Islet precursor cell (in vitro differentiated cells): ENCODE measurements around the gene SPRED1.

Source experiments
- DNase-seq: peaks from one replicate; pipeline ENCODE4 v3.0.0-alpha.2; 2018

Gene SPRED1

DNA sequence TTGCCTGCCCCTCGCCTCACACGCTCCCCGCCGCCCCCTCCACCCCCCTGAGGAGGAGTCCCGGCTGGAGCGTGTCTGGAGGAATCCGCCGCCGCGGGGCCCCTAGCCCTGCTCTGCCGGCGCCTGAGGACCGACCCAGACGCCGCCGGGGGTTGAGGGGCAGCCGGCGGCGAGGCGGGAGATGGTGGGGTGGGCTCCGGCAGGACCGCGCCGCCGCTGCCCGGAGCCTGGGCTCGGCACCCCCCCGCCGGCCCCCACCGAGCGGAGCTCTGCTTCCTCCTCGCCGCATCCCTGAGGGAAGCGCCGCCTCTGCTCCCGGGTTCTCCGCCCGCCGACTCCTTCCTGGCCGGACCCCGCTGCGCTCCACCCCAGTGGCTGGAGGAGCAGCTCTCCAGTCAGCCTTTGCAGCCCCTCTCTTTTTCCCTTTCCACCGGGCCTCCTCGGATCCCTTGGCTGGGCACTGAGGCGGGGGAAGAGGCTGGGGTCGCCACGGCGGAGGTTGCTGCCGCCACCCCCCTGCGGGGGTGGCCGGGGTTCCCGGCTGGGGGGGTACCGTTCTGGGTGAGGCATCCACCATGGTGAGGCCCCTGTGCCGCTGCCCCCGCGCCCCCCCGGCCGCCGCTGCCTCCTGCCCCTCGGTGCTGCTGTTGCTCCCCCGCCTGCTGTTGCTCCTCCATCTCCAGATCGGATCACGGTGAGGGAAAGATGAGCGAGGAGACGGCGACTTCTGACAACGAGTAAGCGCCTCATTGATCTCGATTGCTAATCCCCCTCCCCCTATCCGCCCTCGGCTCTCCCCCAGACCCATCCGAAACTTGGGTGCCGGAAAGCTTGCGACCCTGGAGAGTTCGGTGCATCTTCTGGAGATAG, at the start of gene SPRED1:
SPRED1 (plus strand) TSS at position 356 of the 870 bp plus-strand sequence; CDS start at position 706, 350 bp downstream.
- DNase-seq, result peak; percentile 80

DNA sequence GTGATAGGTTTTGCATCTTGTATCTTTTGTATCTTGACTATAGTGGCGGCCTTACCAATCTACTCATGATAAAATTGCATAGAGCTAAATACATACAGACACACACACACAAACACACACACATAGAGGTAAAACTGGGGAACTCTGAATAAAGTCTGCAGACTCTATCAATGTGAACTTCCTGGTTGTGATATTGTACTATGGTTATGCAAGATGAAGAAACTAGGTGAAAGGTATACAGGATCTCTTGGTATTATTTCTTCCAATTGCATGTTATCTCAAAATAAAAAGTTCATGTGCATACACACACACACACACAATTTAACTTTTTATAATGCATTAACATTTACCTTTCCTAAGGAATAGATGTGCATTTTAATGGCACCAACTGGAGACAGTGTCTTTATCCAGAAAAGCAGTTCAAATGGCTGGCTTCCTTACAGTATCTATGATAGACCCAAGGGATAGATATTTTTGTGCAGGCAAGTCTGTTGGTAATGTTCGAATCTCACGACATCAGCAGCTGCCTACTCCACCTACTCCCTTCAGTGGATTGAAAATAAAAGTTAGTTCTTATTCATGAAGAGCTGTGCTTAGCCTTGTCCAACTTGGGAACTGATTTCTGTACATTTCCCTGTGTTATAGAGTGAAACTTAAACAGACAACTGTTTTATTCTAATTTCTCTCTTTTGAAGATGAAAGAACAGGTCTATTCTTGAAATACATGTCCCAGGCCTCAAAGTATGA, 46.9 kb upstream of the SPRED1 start:
- DNase-seq, result no peak

DNA sequence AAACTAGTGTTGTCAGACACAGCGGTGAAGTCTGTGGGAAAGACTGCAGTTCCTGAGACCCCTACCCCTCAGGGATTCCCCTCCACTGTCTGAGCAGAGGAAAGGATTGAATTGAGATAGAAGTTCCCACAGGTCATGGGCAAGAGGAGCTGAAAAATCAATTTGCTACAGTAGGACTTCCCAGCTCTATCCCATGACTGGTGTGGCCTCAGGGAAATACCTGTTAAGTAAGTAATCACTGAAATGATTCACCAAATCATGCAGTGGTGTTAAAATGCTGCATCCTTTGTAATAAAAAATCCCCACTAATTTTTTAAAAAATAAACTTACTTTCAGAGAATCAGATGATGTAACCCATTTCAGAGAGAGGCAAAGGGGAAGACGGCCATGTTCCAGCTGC, 45.0 kb upstream of the SPRED1 start:
- no peak for DNase-seq

DNA sequence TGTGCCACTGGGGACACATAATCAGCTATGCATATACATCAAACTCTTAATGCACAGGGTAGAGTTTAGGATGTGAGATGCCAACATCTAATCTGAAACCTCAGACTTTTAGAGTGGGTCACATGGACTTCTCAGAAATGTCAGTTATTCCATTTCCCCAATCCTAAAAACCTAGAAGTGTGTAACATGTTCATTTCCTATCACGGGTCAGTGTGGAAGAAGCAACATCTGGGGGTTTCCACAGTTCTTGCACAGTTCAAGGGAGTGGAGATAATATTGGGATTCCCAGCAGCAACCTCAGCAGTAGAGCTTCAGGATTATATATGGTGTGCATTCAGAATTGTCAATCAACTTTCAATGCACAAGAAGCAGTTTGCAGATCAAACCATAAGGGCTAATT, 44.4 kb upstream of the SPRED1 start:
- no peak for DNase-seq

DNA sequence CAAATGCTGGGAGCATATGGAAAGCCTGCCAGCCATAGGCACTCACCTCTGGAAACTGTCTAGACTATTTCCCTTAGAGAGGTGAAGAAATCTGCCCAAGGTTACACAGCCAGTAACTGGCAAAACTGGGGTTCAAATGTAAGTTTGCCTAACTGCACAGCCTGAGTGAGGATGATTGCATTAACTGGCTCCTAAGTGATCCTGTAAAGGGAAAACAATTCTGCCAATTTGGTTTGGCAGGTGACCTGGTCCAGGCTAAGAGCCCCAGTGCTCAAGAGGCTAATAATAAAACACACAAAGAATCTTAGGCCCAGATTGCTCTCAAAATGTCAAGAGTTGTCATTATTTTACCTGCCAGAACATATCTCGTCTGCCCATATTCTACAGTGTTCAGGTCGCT, 43.9 kb upstream of the SPRED1 start:
- DNase-seq, result no peak

DNA sequence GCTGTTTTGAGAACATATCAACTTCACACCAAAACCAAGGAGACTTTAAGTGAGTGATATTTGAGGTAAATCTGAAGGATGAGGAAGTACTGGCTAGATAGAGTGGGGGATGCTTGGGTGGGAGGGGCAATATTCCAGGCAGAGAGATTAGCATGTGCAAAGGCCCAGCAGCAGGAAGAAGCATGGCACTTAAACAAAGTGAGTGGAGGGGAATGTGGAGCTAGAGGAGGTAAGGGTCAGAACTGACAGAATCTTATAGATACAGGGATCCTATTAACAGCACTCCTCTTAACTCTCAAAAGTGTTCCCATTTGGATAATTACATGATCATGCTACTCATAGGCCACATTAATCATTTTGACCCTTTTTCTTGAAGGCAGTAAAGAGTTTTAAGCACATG, 41.4 kb upstream of the SPRED1 start:
- DNase-seq, result no peak

DNA sequence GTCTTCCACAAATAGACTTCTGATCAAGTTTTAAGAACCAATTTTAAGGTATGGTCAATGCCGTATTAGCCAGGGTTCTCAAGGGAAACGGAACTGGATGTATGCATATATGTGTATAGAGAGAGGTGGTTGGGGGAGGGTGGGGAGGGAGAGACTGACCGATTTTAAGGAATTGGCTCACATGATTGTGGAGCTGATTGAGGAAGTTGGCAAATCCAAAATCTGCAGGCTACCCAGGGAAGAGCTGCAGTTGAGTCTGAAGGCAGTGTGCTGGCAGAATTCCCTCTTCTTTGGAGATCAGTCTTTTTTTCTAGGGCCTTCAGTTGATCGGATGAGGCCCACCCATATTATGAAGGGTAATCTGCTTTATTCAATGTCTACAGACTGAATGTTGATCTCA, 40.8 kb upstream of the SPRED1 start:
- DNase-seq, result no peak

DNA sequence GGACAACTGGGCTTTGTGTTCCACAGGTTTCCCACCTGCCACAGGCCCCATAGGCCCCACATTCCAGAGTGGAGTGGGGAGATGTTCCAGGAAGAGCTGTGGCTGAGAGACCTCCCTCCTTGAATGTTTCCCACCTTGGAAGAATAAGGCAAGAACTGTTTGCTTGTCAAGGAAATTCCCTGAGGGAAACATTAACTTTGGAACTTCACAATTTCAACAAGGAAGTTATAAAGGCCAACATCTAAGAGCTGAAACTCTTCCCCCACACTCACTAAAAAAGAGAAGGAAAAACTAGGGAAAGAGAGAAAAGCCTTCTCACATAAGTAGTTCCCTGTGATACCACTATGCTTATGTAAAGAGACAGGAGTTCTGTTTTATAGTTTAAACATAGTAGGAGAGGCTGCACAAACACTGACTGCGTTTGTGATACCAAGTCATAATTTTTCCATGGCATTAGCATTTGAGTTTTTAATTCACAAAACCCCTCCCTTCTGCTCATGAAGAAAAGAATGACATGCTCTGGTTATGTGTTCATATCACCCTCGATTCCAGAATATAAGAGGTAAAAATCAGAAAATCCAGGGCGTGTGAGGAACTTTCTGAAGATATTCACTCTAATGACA, 39.8 kb upstream of the SPRED1 start:
- DNase-seq, result no peak

DNA sequence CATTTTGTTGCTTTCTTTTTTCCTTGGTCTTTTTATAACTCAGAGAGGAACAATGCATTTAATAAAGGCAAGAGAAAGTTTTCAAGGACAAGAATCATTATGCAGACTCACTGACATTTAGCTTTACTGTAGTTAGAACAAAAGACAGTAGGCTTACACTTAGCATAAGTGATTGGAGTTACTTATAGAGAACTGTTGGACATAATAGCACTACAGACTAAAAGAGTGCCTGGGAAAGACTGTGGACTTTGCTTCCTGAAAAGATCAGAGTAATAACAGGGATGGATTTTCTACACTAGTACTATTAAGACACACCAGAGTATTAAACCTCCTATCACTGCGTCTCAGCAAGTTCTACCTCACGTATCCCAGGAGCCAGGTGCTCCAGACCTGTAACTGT, 39.3 kb upstream of the SPRED1 start:
- DNase-seq, result no peak

DNA sequence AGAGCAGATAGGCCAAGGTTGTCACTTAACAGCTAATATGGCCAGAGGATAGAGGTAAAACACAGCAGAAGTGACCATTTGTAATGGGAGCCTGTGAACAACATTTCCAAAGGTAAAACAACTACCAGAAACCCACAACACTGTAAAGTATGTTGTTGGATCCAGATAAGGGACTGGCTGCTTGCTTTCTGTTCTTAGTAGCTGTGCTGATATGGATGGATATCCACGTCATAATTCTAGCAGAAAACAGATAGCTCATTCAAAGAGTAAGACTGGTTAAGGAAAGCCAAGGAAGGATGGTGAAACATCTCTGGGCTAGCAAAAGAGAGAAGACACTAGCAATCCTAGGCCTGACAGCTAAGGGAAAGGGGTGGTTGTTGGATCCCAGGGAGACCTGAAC, 36.9 kb upstream of the SPRED1 start:
- DNase-seq, result no peak

DNA sequence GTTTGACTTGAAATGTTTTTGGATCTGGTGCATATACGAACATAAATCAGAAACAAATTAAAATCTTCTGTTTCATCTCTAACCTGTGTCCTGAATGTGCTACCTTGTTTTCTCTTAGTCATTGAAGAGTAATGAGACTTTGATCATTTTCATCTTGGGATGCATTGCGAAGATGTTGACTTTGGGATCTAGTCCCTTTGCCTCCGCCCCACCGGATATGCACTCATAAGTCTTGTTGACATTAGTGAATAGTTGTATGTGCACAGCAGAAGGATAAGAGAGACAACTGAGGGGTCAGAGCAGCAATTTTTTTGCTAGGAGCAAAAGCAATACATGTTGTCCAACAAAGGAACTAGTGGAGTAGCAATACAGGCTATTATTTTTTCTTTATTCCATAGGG, 35.9 kb upstream of the SPRED1 start:
- no peak for DNase-seq

DNA sequence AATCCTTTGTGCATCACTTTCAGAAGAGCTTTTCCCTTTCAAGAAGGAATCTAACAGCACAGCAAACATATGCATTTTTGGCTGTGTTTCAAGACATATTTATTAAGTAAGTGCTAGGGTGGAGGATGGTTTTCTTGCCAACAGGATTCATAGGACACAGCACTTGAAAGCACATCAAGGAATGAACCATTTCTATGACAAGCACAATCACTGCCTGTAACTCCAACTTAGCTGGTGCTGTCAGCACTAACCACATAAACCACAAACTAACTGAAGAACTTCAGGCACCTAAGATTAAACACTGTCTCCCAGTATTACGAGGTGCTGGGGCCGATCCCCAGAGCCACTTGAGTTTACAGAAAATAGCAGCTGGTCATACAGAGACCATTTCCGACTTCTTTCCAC, 35.4 kb upstream of the SPRED1 start:
- peak; percentile 76 for DNase-seq

DNA sequence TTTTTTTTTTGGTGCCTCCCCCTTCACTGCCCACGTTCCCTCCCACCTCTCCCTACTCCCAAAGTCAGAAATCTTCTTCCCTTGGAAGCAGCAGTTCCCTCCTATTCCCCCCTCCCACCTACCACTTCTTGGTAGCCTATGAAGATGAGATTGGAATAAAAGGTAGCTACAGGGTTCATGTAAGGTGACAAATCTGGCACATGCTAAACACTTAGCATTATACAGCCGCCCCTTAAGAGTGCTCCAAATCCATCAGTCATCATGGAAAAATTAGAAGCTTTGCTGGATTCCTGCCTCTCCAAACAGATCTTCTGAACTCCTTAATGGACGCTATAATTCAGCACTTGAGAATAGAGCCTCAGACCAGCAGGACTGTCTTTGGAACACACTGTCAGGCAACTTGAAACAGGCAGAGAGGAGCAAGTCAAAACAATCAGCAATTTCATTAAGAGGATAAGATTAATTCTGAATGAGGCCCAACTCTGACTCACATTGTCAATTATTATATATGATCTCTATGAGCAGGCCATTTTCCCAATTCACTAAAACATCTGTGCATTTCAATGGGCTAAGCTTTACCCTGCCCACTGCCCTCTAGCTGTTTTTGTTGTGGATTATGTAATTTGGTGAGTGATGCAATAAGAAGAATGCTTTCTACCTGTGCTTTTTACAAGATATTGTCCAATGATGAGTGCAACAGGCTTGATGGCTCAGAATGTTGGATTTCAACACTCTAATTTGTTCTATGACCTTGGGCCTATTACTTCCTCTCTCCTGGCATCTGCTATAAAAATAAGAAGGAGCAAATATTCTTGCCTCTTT, 34.6 kb upstream of the SPRED1 start:
- no peak for DNase-seq

DNA sequence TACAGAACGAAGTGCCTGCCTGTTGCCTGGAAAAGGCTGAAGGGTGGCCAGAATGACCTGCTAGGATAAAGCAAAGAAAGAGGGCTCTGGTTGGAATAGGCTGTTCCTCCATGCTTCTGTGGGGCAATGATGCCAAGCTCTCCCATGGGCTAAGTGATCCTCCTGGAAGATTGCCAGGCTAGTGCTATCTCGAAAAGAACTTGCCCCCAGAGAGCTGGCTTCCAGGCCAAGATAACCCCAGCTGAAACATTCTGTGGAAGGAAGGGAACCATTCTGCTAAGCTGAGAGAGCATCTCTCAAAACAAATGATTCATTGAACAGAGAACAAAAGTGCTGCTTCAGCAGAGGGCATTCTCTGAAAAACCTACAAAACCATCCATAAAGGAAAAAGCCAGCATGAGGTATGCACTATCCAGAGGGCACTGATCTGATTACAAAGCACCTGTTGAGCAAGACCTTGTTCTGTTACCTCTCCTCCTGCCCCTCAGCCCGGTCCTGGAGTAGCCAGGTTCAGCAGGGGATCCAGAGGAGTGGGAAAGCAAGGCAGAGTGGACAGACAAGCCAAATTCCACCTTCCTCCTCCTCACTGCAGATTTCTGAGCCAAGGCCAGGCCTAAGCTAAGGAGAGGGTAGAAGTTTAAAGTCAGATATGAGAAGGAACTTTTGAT, 31.9 kb upstream of the SPRED1 start:
- DNase-seq, result no peak

DNA sequence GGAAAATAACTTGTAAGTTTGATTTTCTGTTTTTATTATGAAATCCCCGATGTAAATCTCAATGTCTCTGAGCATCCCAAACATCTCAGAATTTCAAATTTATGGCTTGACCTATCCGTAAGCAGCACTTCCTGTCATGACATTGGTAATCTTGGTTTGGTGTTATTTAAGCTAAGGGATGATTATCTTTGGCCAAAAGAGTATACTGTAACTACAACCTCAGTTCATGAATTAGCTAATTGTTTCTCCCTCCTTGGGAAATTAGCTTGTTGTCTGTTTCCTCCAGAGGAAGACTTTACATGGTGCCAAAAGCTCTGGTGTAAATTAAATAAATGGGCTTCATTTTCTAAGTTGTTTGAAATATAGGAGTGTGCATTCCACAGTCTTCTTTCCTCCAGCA, 28.1 kb upstream of the SPRED1 start:
- DNase-seq, result no peak

DNA sequence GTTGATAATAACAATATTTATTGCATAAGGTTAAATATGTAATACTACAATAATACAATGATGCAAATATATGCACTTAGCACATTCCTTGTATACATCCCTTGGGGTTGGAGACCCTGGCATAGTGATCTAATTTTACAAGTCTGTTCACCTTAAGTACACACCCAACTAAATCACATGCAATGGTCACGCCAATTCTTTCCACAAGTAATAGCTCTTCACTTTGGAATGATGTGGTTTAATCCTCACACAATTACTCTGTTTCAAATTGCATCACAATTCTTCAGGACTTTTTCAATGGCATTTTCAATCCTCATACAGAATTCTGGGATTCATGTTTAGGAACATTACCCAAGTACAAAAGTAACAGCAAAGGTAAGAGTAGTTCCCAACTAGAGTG, 27.3 kb upstream of the SPRED1 start:
- DNase-seq, result no peak

DNA sequence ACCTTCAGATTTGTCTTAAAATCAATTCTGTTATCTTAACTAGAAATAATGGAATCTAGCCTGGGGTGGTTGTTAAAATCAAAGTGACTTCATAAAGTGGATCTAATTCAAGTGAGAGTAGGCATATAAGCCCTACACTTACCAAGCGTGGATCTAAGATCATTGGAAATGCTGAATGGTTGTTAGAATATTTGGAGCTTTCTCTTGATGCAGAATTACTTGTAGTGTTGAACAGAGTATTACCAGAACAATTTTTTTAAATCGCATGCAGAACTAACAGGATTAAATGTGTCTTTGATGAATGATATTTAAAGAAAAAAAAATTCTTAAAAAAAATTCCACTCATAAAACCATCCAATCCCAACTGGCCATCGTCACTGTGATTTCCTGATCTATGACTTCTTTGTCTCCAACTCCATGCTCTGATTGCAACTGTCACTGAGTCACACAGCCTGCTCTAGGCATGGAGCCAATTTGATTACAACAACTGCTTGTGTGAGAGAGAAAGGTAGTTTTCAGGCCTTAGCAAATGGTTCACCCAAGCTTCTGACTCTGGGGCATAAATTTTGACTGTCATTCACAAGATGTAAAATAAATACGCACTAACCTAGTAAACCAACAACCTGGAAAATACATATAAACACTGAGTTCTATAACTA, 25.9 kb upstream of the SPRED1 start:
- no peak for DNase-seq

DNA sequence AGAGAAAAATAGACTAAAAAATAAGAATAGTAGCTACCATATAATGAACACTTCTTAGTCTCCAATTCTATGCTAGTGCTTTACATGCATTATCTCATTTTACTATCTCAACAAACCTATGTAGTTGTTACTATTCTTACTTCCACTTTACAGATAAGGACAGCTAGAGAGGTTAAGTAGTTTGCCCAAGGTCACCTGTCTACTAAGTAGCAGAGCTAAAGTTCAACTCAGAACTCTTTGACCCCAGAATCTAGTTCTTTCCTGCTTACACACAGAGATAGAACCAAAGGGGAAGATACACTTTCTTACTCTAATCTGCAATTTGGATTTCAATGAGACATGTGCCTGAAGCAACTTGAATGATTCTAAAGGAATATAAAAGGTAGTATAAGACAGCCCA, 24.7 kb upstream of the SPRED1 start:
- no peak for DNase-seq

DNA sequence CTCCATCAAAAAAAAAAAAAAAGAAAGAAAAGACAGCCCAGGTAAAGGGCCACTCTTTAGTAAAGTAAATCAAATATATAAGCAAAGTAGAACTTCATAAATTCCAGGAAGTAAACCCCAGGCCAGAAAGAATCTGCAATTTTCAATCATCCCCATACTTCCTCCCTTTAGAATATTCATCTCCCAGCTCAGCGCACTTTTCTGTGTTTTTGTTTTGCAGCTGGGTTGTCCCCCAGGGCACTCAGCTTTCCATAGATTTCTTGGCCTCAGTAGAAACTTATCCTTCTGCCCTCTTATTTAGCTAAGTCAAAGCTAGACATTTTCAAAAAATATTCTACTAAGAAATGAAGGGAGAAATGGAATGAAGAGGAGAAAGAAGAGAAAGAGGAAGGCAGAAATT, 24.0 kb upstream of the SPRED1 start:
- DNase-seq, result no peak

DNA sequence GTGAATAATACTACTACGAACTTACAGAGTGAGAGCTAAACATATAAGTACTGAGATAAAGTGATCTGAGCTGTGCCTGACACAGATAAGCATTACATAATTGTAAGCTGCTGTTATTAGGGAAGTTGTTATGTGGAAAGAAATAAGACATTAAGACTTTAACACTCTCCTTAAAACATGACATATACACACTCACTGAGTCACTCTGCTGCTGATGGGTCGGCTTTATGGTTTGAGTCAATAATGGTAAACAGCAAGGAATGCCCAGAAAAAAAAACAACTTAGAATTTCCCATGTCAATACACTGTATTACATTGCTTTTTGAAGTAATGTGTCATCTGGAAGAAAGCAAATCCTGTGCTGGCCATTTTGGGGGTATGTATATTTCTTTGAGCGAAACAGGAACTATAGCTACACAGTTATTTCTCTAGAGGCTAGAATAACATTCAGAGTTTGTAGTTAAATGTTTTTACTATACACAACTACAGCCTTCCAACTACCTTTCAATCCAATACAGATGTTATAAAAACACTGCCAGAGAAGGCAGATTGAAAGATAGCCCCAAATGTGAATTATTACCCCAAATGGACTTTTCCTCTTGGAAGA, 22.8 kb upstream of the SPRED1 start:
- no peak for DNase-seq

DNA sequence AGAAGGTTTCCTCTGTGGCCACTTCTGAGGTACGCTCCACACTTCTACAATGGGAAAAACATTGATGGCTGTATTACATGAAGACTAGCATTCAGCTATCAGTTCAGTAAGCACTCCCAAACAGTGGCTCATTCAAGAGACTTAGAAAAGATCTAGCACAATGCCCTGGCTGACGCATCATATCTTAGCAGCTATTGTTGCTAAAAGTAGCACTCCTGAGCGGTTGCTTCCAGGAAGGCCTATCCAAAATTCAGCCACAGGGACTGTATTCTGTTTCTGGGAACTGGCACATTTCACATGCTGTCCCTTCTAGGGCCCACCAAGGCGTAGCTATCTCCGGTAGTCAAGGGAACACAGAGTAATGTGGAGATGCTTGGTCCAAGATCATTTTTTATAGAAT, 21.2 kb upstream of the SPRED1 start:
- DNase-seq, result no peak
